Mesothelial cell of epicardium (in vitro differentiated cells): Measurements from ENCODE around the gene LDLRAD4. TPM values are rescaled to one million over a fixed set of nuclear protein-coding genes. Genes with fewer than 3 reads are reported as not detected.

ENCODE experiments used
- DNase-seq, 2 experiments: peaks; one replicate each; pipeline ENCODE4 v3.0.0; 2021; ENCODE audit warnings: low spot score in 2 of 2; ENCODE audit not compliant: unreplicated experiment in 2 of 2
- H3K27ac Mint-ChIP-seq: 2 replicates; pipeline ENCODE4 v1.8.0; 2021; ENCODE audit warnings: mixed read lengths
- H3K27me3 Mint-ChIP-seq: 2 replicates; pipeline ENCODE4 v1.8.0; 2021; ENCODE audit warnings: low read depth, mixed read lengths
- H3K36me3 Mint-ChIP-seq: 2 replicates; pipeline ENCODE4 v1.8.0; 2021; ENCODE audit warnings: mixed read lengths
- H3K4me1 Mint-ChIP-seq: 2 replicates; pipeline ENCODE4 v1.8.0; 2021; ENCODE audit warnings: mixed read lengths
- H3K4me3 Mint-ChIP-seq: 2 replicates; pipeline ENCODE4 v1.8.0; 2021; ENCODE audit warnings: mild to moderate bottlenecking, moderate library complexity, mixed read lengths
- H3K9me3 Mint-ChIP-seq: 2 replicates; pipeline ENCODE4 v1.8.0; 2021; ENCODE audit warnings: mixed read lengths
- CTCF ChIP-seq: fragments of 200-600 bp; sonication (generic); IDR thresholded peaks from one replicate; pipeline ENCODE4 v1.5.0; 2021; ENCODE audit warnings: antibody characterized with exemption; ENCODE audit not compliant: unreplicated experiment
- total RNA-seq: library from RNA; stranded (reverse); gene quantifications from 3 replicates; pipeline ENCODE4 v1.2.1, GENCODE V29; 2021

The LDLRAD4 gene
- total RNA-seq, 1 donor from 2014 or later = 29.7 TPM

GRCh38 chr18:13409026-13409425 is 190.5 kb downstream of the LDLRAD4 start:
- DNase-seq = no peak
- Mint-ChIP-seq H3K36me3 (peaks cover 15% of the 10 kb centered on the region), H3K4me3 (no peak overlapping the region), H3K9me3 (peaks cover 11% of the 10 kb centered on the region), H3K27ac (no peak overlapping the region), H3K27me3 (no peaks in the 10 kb centered on the region), H3K4me1 (no peaks in the 10 kb centered on the region)
- TF ChIP-seq CTCF = no peak

GRCh38 chr18:13409997-13410396 is 191.4 kb downstream of the LDLRAD4 start:
- Mint-ChIP-seq H3K4me3 (no peak overlapping the region), H3K9me3 (peaks cover 11% of the 10 kb centered on the region), H3K36me3 (peaks cover 15% of the 10 kb centered on the region), H3K4me1 (no peaks in the 10 kb centered on the region), H3K27me3 (no peaks in the 10 kb centered on the region), H3K27ac (no peak overlapping the region)
- no peak for TF ChIP-seq CTCF
- DNase-seq = no peak

- Mint-ChIP-seq H3K9me3 (peaks cover 11% of the 10 kb centered on the region), H3K4me1 (no peaks in the 10 kb centered on the region), H3K4me3 (no peak overlapping the region), H3K27ac (no peak overlapping the region), H3K27me3 (no peaks in the 10 kb centered on the region), H3K36me3 (peaks cover 15% of the 10 kb centered on the region)
- no peak for DNase-seq
- TF ChIP-seq CTCF = no peak
These were observed 191.9 kb downstream of the LDLRAD4 start for GRCh38 chr18:13410471-13410870.

GRCh38 chr18:13412017-13412416 is 193.5 kb downstream of the LDLRAD4 start:
- Mint-ChIP-seq H3K36me3 (peaks cover 15% of the 10 kb centered on the region), H3K27ac (no peak overlapping the region)

GRCh38 chr18:13412901-13413300 is 194.3 kb downstream of the LDLRAD4 start:
- H3K36me3 Mint-ChIP-seq = peaks cover 15% of the 10 kb centered on the region
- no peaks in the 10 kb centered on the region for H3K27me3 Mint-ChIP-seq
- H3K4me3 Mint-ChIP-seq = no peak overlapping the region
- H3K9me3 Mint-ChIP-seq = peaks cover 11% of the 10 kb centered on the region
- H3K4me1 Mint-ChIP-seq = no peaks in the 10 kb centered on the region
- no peak overlapping the region for H3K27ac Mint-ChIP-seq
- TF ChIP-seq CTCF = no peak
- DNase-seq = no peak

More at GRCh38 chr18:13412017-13412416, 193.5 kb downstream of the LDLRAD4 start:
- H3K9me3 Mint-ChIP-seq = peaks cover 11% of the 10 kb centered on the region
- no peaks in the 10 kb centered on the region for H3K27me3 Mint-ChIP-seq
- no peak for TF ChIP-seq CTCF
- no peak for DNase-seq
- H3K4me3 Mint-ChIP-seq = no peak overlapping the region
- H3K4me1 Mint-ChIP-seq = no peaks in the 10 kb centered on the region

GRCh38 chr18:13414102-13414501 is 195.5 kb downstream of the LDLRAD4 start:
- DNase-seq = no peak
- no peak overlapping the region for H3K4me3 Mint-ChIP-seq
- H3K9me3 Mint-ChIP-seq = peaks cover 11% of the 10 kb centered on the region
- TF ChIP-seq CTCF = no peak
- no peaks in the 10 kb centered on the region for H3K27me3 Mint-ChIP-seq
- no peaks in the 10 kb centered on the region for H3K4me1 Mint-ChIP-seq
- peaks cover 15% of the 10 kb centered on the region for H3K36me3 Mint-ChIP-seq
- no peak overlapping the region for H3K27ac Mint-ChIP-seq
